Upper lobe of left lung (tissue), 4 donors: ENCODE data around the gene CAMK1D.

Source experiments
- CTCF ChIP-seq, 6 experiments: fragments of 450-650 bp in 4 of 6; fragments of 200-600 bp in 2 of 6; sonication (generic) in 2 of 6; IDR thresholded peaks; one replicate each; pipeline ENCODE4 v1.5.1; 2016 to 2019; ENCODE audit warnings: antibody characterized with exemption in 6 of 6
- EP300 ChIP-seq, 4 donors: sonication (generic); formaldehyde crosslinking; IDR thresholded peaks; one replicate each; pipeline ENCODE4 v1.5.1; 2017; ENCODE audit warnings: antibody characterized with exemption in 4 of 4, control low read depth in 2 of 4
- POLR2A ChIP-seq, 4 donors: fragments of 450-650 bp; IDR thresholded peaks; one replicate each; pipeline ENCODE4 v1.5.1; 2016 to 2017; ENCODE audit warnings: antibody characterized with exemption in 4 of 4, mild to moderate bottlenecking in 2 of 4
- POLR2AphosphoS5 ChIP-seq, 2 donors: sonication (generic); formaldehyde crosslinking; IDR thresholded peaks; one replicate each; pipeline ENCODE4 v1.5.1; 2017; ENCODE audit warnings: antibody characterized with exemption in 2 of 2

- TF ChIP-seq CTCF (IDR thresholded peaks at IDR 0.05) (no peak), POLR2AphosphoS5 (IDR thresholded peaks at IDR 0.05) (no peak), EP300 (IDR thresholded peaks at IDR 0.05) (no peak), POLR2A (IDR thresholded peaks at IDR 0.05) (no peak)
These were observed 276.2 kb downstream of the CAMK1D start for GRCh38 chr10:12625393-12626023.
